ENCODE results near the gene GATD1. TPM values are rescaled to one million over a fixed set of nuclear protein-coding genes. Genes with fewer than 3 reads are reported as not detected.
A peak's percentile ranks its signal among the peaks of the same experiment; 100 is the strongest.

GATD1 gene
- total RNA-seq, 4 donors from 2014 or later: 30.9 to 52.4 (median 39.8) TPM

- no peak for TF ChIP-seq POLR2A (IDR thresholded peaks at IDR 0.05)
- TF ChIP-seq CTCF (IDR thresholded peaks at IDR 0.05): no peak
- 0% methylated on average over 21 to 33 of the region's 57 CpGs for WGBS, 2 donors
- peak in 1 of 2 donors; percentile 93 for DNase-seq (ENCODE audit: low spot score in 2 of 2)
- H3K4me3 ChIP-seq (ENCODE audit: low read depth, poor library complexity, severe bottlenecking): peak overlapping the region; percentile 43
- intact Hi-C loops (cut with DNase I; ENCODE audit: low total_unique reads): no loop called here
Observed at GRCh38 chr11:797296-798092, 20.2 kb upstream of the GATD1 start.

DNA sequence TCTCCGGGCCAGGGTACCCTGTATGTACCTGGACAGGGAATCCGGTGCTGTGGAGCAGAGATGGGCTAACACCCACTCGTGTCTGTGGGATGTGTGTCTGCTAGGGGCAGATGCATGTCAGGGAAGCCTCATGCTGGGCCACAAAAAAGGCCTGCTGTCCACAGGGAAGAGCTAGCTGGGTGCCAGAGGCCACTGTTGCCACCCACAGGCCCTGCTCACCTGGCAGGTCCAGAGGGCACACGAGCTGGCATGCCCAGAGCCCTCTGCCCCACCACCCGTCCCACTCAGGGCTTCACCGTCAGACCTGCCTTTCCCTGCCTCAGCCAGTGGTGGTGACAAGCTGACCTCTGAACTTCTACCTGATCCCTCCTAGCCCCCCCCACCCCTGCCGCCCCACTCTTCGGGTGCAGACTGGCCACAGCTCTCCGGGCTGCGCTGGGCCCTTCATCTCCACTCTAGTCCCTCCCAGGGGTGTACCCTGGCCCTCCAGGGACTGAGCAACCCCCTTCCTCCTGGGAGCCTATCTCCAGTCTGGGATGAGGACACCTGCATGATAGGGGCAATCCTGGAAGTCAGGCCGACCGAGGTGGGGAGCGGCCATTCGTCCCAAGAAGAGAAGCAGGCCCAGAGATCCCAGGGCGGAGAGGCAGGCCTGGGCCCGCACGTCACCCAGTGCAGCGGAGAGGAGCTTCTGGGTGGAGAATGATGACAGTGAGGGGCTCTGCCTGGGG lies 19.4 kb upstream of the GATD1 start:
- peak overlapping the region; percentile 43 for H3K4me3 ChIP-seq (ENCODE audit: low read depth, poor library complexity, severe bottlenecking)
- TF ChIP-seq POLR2A (IDR thresholded peaks at IDR 0.05) (no peak), CTCF (IDR thresholded peaks at IDR 0.05) (no peak)
- intact Hi-C loops (cut with DNase I; ENCODE audit: low total_unique reads): no loop called here
- no peak for DNase-seq (ENCODE audit: low spot score in 2 of 2)
- 7 to 15% methylated on average over 13 to 15 of the region's 18 CpGs for WGBS, 2 donors

- DNase-seq (ENCODE audit: low spot score in 2 of 2): peak; percentile 63 to 94
- 2 to 4% methylated on average over 15 to 26 of the region's 26 CpGs for WGBS, 2 donors
- H3K4me3 ChIP-seq (ENCODE audit: low read depth, poor library complexity, severe bottlenecking): peak overlapping the region; percentile 14
- intact Hi-C loops (cut with DNase I; ENCODE audit: low total_unique reads): no loop called here
- TF ChIP-seq CTCF (IDR thresholded peaks at IDR 0.05): no peak
- TF ChIP-seq POLR2A (IDR thresholded peaks at IDR 0.05): no peak
Observed at GRCh38 chr11:795634-796564, 18.6 kb upstream of the GATD1 start.

- TF ChIP-seq CTCF (IDR thresholded peaks at IDR 0.05) (no peak), POLR2A (IDR thresholded peaks at IDR 0.05) (no peak)
- intact Hi-C loops (cut with DNase I; ENCODE audit: low total_unique reads): no loop called here
- 43 to 50% methylated on average over 24 to 36 of the region's 38 CpGs for WGBS, 2 donors
- no peak for DNase-seq (ENCODE audit: low spot score in 2 of 2)
- H3K4me3 ChIP-seq (ENCODE audit: low read depth, poor library complexity, severe bottlenecking): no peak overlapping the region
Observed at GRCh38 chr11:794766-795633, 17.7 kb upstream of the GATD1 start.
